ENCODE results near the gene KLHDC10.
"Not testable (repeated sequence)": the region's sequence is repeated elsewhere in the genome, so short reads cannot be mapped to it uniquely, and the experiment has no call there.

Gene KLHDC10

GRCh38 chr7:130079846-130080394, 9.6 kb downstream of the KLHDC10 start:
- DNase-seq: no peak

GRCh38 chr7:130083497-130083896, 13.2 kb downstream of the KLHDC10 start:
- DNase-seq: not testable (repeated sequence)

- DNase-seq: no peak
Measured at GRCh38 chr7:130084037-130084875, 13.9 kb downstream of the KLHDC10 start.

- DNase-seq: not testable (repeated sequence)
Measured at GRCh38 chr7:130085235-130085634, 14.9 kb downstream of the KLHDC10 start.

GRCh38 chr7:130086938-130087337, 16.6 kb downstream of the KLHDC10 start:
- DNase-seq: no peak

GRCh38 chr7:130087364-130087763, 17.0 kb downstream of the KLHDC10 start:
- no peak for DNase-seq

GRCh38 chr7:130090745-130091532, 20.6 kb downstream of the KLHDC10 start:
- DNase-seq: no peak

- DNase-seq: no peak
Measured at GRCh38 chr7:130091999-130092398, 21.7 kb downstream of the KLHDC10 start.

GRCh38 chr7:130092598-130092997, 22.3 kb downstream of the KLHDC10 start:
- no peak for DNase-seq

- DNase-seq: no peak
Measured at GRCh38 chr7:130095812-130096211, 25.5 kb downstream of the KLHDC10 start.

- DNase-seq: no peak
Measured at GRCh38 chr7:130096243-130096827, 26.0 kb downstream of the KLHDC10 start.

- DNase-seq: no peak
Measured at GRCh38 chr7:130099331-130099730, 29.0 kb downstream of the KLHDC10 start.

- no peak for DNase-seq
Measured at GRCh38 chr7:130102588-130102987, 32.3 kb downstream of the KLHDC10 start.

GRCh38 chr7:130107949-130108674, 37.8 kb downstream of the KLHDC10 start:
- no peak for DNase-seq

- no peak for DNase-seq
Measured at GRCh38 chr7:130108809-130109208, 38.5 kb downstream of the KLHDC10 start.

- DNase-seq: no peak
Measured at GRCh38 chr7:130112093-130112492, 41.8 kb downstream of the KLHDC10 start.

GRCh38 chr7:130112662-130113425, 42.5 kb downstream of the KLHDC10 start:
- DNase-seq: no peak

- DNase-seq: not testable (repeated sequence)
Measured at GRCh38 chr7:130113426-130113805, 43.1 kb downstream of the KLHDC10 start.

- no peak for DNase-seq
Measured at GRCh38 chr7:130113887-130114286, 43.6 kb downstream of the KLHDC10 start.

GRCh38 chr7:130114374-130114773, 44.0 kb downstream of the KLHDC10 start:
- DNase-seq: no peak

- DNase-seq: no peak
Measured at GRCh38 chr7:130114776-130115175, 44.4 kb downstream of the KLHDC10 start.

- DNase-seq: no peak
Measured at GRCh38 chr7:130118294-130118693, 48.0 kb downstream of the KLHDC10 start.
